Measurements from ENCODE around the gene AFF1. TPM values are rescaled to one million over a fixed set of nuclear protein-coding genes. Genes with fewer than 3 reads are reported as not detected.

Gene AFF1
- total RNA-seq, 1 experiment from 2014 or later = 52.8 TPM

DNA sequence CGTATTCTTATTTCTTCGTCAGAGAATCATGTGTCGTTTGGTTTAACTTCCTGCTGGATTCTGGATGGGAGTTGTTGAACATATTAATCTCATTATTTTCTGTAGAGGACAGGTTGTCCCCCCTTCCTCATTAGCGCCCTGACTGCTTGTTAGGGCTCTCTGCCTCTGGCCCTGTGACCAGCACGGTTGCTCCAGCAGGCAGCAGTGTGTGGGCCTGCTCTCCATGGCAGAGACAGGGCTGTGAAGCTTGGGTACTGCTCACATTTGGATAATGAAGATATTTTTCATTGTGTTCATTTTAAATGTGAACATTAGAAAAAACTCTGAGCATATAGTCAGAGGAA lies 182.9 kb downstream of the AFF1 start:
- H4K20me1 ChIP-seq (ENCODE audit: insufficient read depth) = no peaks in the 10 kb centered on the region
- POLR2A ChIA-PET (ENCODE audit: unreplicated experiment) = no interaction called here

GRCh38 chr4:87118421-87118820 lies 183.6 kb downstream of the AFF1 start:
- intact Hi-C loops (cut with micrococcal nuclease; ENCODE audit: unreplicated experiment) = no loop called here
- POLR2A ChIA-PET (ENCODE audit: unreplicated experiment) = interaction anchor here (0.6 kb wide), 1 partner anchor 11 kb away, joined by 3 read pairs; no protein-coding TSS in a partner anchor
- no peak for DNase-seq
- CTCF ChIA-PET = no interaction called here
- no peak overlapping the region for H3K4me2 ChIP-seq
- no peak overlapping the region for H3K27ac ChIP-seq
- H3K9me3 ChIP-seq (ENCODE audit: insufficient read depth, low read depth) = no peaks in the 10 kb centered on the region
- no peaks in the 10 kb centered on the region for H3K9me2 ChIP-seq (ENCODE audit: insufficient read depth)
- TF ChIP-seq EZH2 (IDR thresholded peaks at IDR 0.05; ENCODE audit: low read depth) = no peak
- TF ChIP-seq, protein P1, sequence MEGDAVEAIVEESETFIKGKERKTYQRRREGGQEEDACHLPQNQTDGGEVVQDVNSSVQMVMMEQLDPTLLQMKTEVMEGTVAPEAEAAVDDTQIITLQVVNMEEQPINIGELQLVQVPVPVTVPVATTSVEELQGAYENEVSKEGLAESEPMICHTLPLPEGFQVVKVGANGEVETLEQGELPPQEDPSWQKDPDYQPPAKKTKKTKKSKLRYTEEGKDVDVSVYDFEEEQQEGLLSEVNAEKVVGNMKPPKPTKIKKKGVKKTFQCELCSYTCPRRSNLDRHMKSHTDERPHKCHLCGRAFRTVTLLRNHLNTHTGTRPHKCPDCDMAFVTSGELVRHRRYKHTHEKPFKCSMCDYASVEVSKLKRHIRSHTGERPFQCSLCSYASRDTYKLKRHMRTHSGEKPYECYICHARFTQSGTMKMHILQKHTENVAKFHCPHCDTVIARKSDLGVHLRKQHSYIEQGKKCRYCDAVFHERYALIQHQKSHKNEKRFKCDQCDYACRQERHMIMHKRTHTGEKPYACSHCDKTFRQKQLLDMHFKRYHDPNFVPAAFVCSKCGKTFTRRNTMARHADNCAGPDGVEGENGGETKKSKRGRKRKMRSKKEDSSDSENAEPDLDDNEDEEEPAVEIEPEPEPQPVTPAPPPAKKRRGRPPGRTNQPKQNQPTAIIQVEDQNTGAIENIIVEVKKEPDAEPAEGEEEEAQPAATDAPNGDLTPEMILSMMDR (conservative IDR thresholded peaks at IDR 0.05) = no peak
- H3F3A ChIP-seq (ENCODE audit: insufficient read depth, low read depth) = no peaks in the 10 kb centered on the region
- no peak overlapping the region for H2AFZ ChIP-seq
- no peaks in the 10 kb centered on the region for H3K79me2 ChIP-seq (ENCODE audit: low read depth)
- no peak overlapping the region for H3K4me3 ChIP-seq
- H3K4me1 ChIP-seq (replicated peaks; ENCODE audit: insufficient read depth) = no peaks in the 10 kb centered on the region
- no TSS peak for BruUV-seq (replicated peaks)
- no peaks in the 10 kb centered on the region for H3K36me3 ChIP-seq (ENCODE audit: low read depth)
- H4K20me1 ChIP-seq (ENCODE audit: insufficient read depth) = no peaks in the 10 kb centered on the region
- H3K27me3 ChIP-seq (ENCODE audit: insufficient read depth, low read depth) = no peaks in the 10 kb centered on the region

More for the DNA sequence above, 182.9 kb downstream of the AFF1 start:
- BruUV-seq (replicated peaks) = no TSS peak
- H3K9me3 ChIP-seq (ENCODE audit: insufficient read depth, low read depth) = no peaks in the 10 kb centered on the region
- H3K9me2 ChIP-seq (ENCODE audit: insufficient read depth) = no peaks in the 10 kb centered on the region
- H3K4me1 ChIP-seq (replicated peaks; ENCODE audit: insufficient read depth) = no peaks in the 10 kb centered on the region
- TF ChIP-seq, protein P1 (conservative IDR thresholded peaks at IDR 0.05) = no peak
- TF ChIP-seq EZH2 (IDR thresholded peaks at IDR 0.05; ENCODE audit: low read depth) = no peak
- intact Hi-C loops (cut with micrococcal nuclease; ENCODE audit: unreplicated experiment) = no loop called here
- no peak for DNase-seq
- CTCF ChIA-PET = no interaction called here
- no peak overlapping the region for H3K4me2 ChIP-seq
- H2AFZ ChIP-seq = no peak overlapping the region
- H3K27ac ChIP-seq = no peak overlapping the region
- no peaks in the 10 kb centered on the region for H3K36me3 ChIP-seq (ENCODE audit: low read depth)
- H3K4me3 ChIP-seq = no peak overlapping the region
- no peaks in the 10 kb centered on the region for H3K79me2 ChIP-seq (ENCODE audit: low read depth)
- H3F3A ChIP-seq (ENCODE audit: insufficient read depth, low read depth) = no peaks in the 10 kb centered on the region
- no peaks in the 10 kb centered on the region for H3K27me3 ChIP-seq (ENCODE audit: insufficient read depth, low read depth)

- Histone ChIP-seq H2AFZ (no peak overlapping the region), H3K36me3 (ENCODE audit: low read depth) (no peaks in the 10 kb centered on the region), H3K79me2 (ENCODE audit: low read depth) (no peaks in the 10 kb centered on the region), H3K4me2 (no peak overlapping the region), H3K9me2 (ENCODE audit: insufficient read depth) (no peaks in the 10 kb centered on the region), H3F3A (ENCODE audit: insufficient read depth, low read depth) (no peaks in the 10 kb centered on the region), H3K4me3 (no peak overlapping the region), H3K9me3 (ENCODE audit: insufficient read depth, low read depth) (no peaks in the 10 kb centered on the region), H4K20me1 (ENCODE audit: insufficient read depth) (no peaks in the 10 kb centered on the region), H3K4me1 (replicated peaks; ENCODE audit: insufficient read depth) (no peaks in the 10 kb centered on the region), H3K27me3 (ENCODE audit: insufficient read depth, low read depth) (no peaks in the 10 kb centered on the region), H3K27ac (no peak overlapping the region)
- ChIA-PET POLR2A (ENCODE audit: unreplicated experiment) (interaction anchor here (0.6 kb wide), 1 partner anchor 11 kb away, joined by 3 read pairs; no protein-coding TSS in a partner anchor), CTCF (no interaction called here)
- intact Hi-C loops (cut with micrococcal nuclease; ENCODE audit: unreplicated experiment) = no loop called here
- no peak for DNase-seq
- no TSS peak for BruUV-seq (replicated peaks)
- TF ChIP-seq EZH2 (IDR thresholded peaks at IDR 0.05; ENCODE audit: low read depth) = no peak
- TF ChIP-seq, protein P1 (conservative IDR thresholded peaks at IDR 0.05) = no peak
Observed at GRCh38 chr4:87118826-87119225, 184.0 kb downstream of the AFF1 start.
